Spleen (tissue), 11 donors: Measurements from ENCODE around the gene BRF1. TPM values are rescaled to one million over a fixed set of nuclear protein-coding genes. Genes with fewer than 3 reads are reported as not detected.

Source experiments
- DNase-seq: peaks from one replicate; pipeline ENCODE4 v3.0.0-alpha.2; 2020
- H3K27ac ChIP-seq, 8 donors: fragments of 200-600 bp; sonication (generic) in 7 of 8; 1 replicate in 4 of 8; 2 replicates in 4 of 8; pipeline versions ENCODE4 v1.5.0 to v1.8.0; 2016 to 2021; ENCODE audit warnings: inconsistent platforms in 4 of 8, mild to moderate bottlenecking in 4 of 8, moderate library complexity in 1 of 8
- H3K27me3 ChIP-seq, 7 donors: fragments of 200-600 bp; sonication (generic) in 6 of 7; replicated peaks in 1 of 7; 1 replicate in 4 of 7; 2 replicates in 3 of 7; pipeline versions ENCODE4 v1.5.0 to v1.8.0; 2016 to 2021; ENCODE audit warnings: inconsistent platforms in 3 of 7, mild to moderate bottlenecking in 1 of 7
- H3K36me3 ChIP-seq, 6 donors: fragments of 200-600 bp; sonication (generic) in 5 of 6; 1 replicate in 4 of 6; 2 replicates in 2 of 6; pipeline versions ENCODE4 v1.5.0 to v1.8.0; 2016 to 2021; ENCODE audit warnings: inconsistent platforms in 2 of 6
- H3K4me1 ChIP-seq, 6 donors: fragments of 200-600 bp; sonication (generic) in 5 of 6; 1 replicate in 3 of 6; 2 replicates in 3 of 6; pipeline versions ENCODE4 v1.5.0 to v1.8.0; 2016 to 2021; ENCODE audit warnings: inconsistent platforms in 3 of 6
- H3K4me3 ChIP-seq, 8 donors: fragments of 200-600 bp; sonication (generic) in 7 of 8; 1 replicate in 4 of 8; 2 replicates in 4 of 8; pipeline versions ENCODE4 v1.5.0 to v1.8.0; 2016 to 2021; ENCODE audit warnings: inconsistent platforms in 4 of 8, mild to moderate bottlenecking in 4 of 8, moderate library complexity in 2 of 8
- H3K9me3 ChIP-seq, 8 donors: fragments of 200-600 bp; sonication (generic) in 7 of 8; 1 replicate in 4 of 8; 2 replicates in 4 of 8; pipeline versions ENCODE4 v1.5.0 to v1.8.0; 2016 to 2021; ENCODE audit warnings: inconsistent platforms in 4 of 8
- POLR2A ChIP-seq, 3 donors: fragments of 450-650 bp; IDR thresholded peaks; one replicate each; pipeline ENCODE4 v1.5.1; 2017; ENCODE audit warnings: antibody characterized with exemption in 3 of 3, mild to moderate bottlenecking in 1 of 3
- POLR2AphosphoS5 ChIP-seq, 3 donors: sonication (generic); formaldehyde crosslinking; IDR thresholded peaks; one replicate each; pipeline ENCODE4 v1.5.1; 2017; ENCODE audit warnings: antibody characterized with exemption in 3 of 3
- WGBS, 5 donors: extraction: QIAGEN DNeasy Blood & Tissue Kit in 3 of 5; methylation state at CpG; one replicate each; pipeline versions ENCODE4 v1.1.5 to v1.1.7; 2013 to 2018; 5-methylcytosine and 5-hydroxymethylcytosine counted together
- intact Hi-C: fragments of 100-400 bp; cut with DNase I; formaldehyde crosslinking; loops from one replicate; pipeline ENCODE4 v1.15.0; 2023; ENCODE audit warnings: low total_unique reads
- polyA plus RNA-seq, 3 donors: library from polyadenylated mRNA; stranded (reverse); fragments of 200-250 nt; gene quantifications; one replicate each; pipeline ENCODE4 v1.2.1, GENCODE V29; 2013
- total RNA-seq, 7 donors: library from RNA; depleted of rRNA in 3 of 7; stranded (reverse); fragments of >200 nt in 3 of 7; fragmentation: NEBNext Ultra II Directional in 4 of 7; extraction: Animal tissue kit (Norgen Biotek cat#: 25700) in 4 of 7; gene quantifications; one replicate each; pipeline versions ENCODE4 v1.1.0 to v1.2.1, GENCODE V29; 2016 to 2021
- TF ChIP-seq, protein P1 (sequence below), 11 experiments: fragments of 200-600 bp in 7 of 11; fragments of 450-650 bp in 4 of 11; sonication (generic) in 4 of 11; IDR thresholded peaks in 8 of 11; conservative IDR thresholded peaks in 3 of 11; 1 replicate in 7 of 11; 2 replicates in 4 of 11; pipeline versions ENCODE4 v1.4.0 to v1.8.0; 2016 to 2021; ENCODE audit warnings: antibody characterized with exemption in 11 of 11, inconsistent platforms in 4 of 11, mild to moderate bottlenecking in 1 of 11
- donor health status: healthy with polysubstance abuse.
- donor health status: DM: no; HTN: no; CAD: no; lungs with moderate emphysema.
- donor health status: DM: no; HTN: no; CAD: no.
- donor health status: Bipolar disorder and iron deficiency.
- donor health status: healthy.
- donor health status: DM: no; HTN: no; CAD: no.
- donor health status: DM: yes; HTN: yes; CAD: no.

BRF1 gene
- total and polyA plus RNA-seq, 10 donors = 16.2 to 71.2 (median 49.8) TPM

DNA sequence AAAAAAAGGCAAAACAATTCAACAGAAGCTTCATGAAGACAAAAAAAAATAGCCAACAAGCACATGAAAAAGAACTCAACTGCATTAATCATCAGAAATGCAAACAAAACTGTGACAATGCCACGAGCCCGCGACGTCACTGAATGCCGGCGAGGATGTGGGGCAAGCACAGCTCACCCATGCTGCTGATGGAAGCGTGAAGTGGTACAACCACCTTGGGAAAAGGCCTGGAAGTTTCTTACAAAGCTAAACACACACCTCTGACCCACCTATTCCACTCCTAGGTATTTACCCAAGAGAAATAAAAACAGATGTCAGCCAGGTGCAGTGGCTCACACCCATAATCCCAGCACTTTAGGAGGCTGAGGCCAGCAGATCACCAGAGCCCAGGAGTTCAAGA lies 42.0 kb downstream of the BRF1 start:
- no peaks in the 10 kb centered on the region for H3K9me3 ChIP-seq
- DNase-seq = no peak
- H3K27me3 ChIP-seq = no peaks in the 10 kb centered on the region
- TF ChIP-seq POLR2AphosphoS5 (IDR thresholded peaks at IDR 0.05) (no peak), POLR2A (IDR thresholded peaks at IDR 0.05) (no peak)
- TF ChIP-seq, protein P1, sequence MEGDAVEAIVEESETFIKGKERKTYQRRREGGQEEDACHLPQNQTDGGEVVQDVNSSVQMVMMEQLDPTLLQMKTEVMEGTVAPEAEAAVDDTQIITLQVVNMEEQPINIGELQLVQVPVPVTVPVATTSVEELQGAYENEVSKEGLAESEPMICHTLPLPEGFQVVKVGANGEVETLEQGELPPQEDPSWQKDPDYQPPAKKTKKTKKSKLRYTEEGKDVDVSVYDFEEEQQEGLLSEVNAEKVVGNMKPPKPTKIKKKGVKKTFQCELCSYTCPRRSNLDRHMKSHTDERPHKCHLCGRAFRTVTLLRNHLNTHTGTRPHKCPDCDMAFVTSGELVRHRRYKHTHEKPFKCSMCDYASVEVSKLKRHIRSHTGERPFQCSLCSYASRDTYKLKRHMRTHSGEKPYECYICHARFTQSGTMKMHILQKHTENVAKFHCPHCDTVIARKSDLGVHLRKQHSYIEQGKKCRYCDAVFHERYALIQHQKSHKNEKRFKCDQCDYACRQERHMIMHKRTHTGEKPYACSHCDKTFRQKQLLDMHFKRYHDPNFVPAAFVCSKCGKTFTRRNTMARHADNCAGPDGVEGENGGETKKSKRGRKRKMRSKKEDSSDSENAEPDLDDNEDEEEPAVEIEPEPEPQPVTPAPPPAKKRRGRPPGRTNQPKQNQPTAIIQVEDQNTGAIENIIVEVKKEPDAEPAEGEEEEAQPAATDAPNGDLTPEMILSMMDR (IDR thresholded peaks at IDR 0.05 in 8 of 11, conservative IDR thresholded peaks at IDR 0.05 in 3 of 11) = no peak
- H3K4me1 ChIP-seq = peaks cover 0 to 7% (median 0%) of the 10 kb centered on the region in 6 donors
- intact Hi-C loops = no loop called here
- peaks cover 0 to 80% (median 6%) of the 10 kb centered on the region in 6 donors for H3K36me3 ChIP-seq
- 95 to 99% (median 95%) methylated on average over 7 of the region's 7 CpGs for WGBS, 5 donors
- H3K27ac ChIP-seq = no peak overlapping the region
- H3K4me3 ChIP-seq = no peak overlapping the region

DNA sequence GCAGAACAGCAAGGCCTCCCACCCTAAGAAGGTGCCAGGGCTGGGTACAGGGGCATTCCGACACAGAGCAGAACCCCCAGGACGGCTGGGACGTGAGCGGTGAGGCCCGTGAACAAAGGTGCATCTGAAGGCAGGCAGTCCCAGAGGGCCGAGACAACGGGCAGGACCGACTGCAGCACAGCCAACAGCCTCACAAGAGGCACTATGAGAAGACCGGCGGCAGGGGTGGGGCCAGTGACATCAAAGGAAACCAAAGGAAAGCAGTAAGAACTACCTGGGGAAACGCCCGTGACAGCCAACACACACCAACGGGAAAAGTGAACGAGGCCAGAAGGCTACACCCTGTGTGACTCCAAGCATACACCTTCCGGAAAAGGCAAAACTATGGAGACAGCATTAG lies 43.3 kb downstream of the BRF1 start:
- 77 to 92% (median 87%) methylated on average over 15 of the region's 15 CpGs for WGBS, 5 donors
- H3K9me3 ChIP-seq = no peaks in the 10 kb centered on the region
- H3K36me3 ChIP-seq = peaks cover 0 to 85% (median 8%) of the 10 kb centered on the region in 6 donors
- intact Hi-C loops = no loop called here
- no peak overlapping the region for H3K27ac ChIP-seq
- TF ChIP-seq POLR2AphosphoS5 (IDR thresholded peaks at IDR 0.05) (no peak), POLR2A (IDR thresholded peaks at IDR 0.05) (no peak)
- TF ChIP-seq, protein P1 (IDR thresholded peaks at IDR 0.05 in 8 of 11, conservative IDR thresholded peaks at IDR 0.05 in 3 of 11) = no peak
- no peak for DNase-seq
- H3K4me3 ChIP-seq = no peak overlapping the region
- no peaks in the 10 kb centered on the region for H3K27me3 ChIP-seq
- H3K4me1 ChIP-seq = peaks cover 0 to 7% (median 0%) of the 10 kb centered on the region in 6 donors

DNA sequence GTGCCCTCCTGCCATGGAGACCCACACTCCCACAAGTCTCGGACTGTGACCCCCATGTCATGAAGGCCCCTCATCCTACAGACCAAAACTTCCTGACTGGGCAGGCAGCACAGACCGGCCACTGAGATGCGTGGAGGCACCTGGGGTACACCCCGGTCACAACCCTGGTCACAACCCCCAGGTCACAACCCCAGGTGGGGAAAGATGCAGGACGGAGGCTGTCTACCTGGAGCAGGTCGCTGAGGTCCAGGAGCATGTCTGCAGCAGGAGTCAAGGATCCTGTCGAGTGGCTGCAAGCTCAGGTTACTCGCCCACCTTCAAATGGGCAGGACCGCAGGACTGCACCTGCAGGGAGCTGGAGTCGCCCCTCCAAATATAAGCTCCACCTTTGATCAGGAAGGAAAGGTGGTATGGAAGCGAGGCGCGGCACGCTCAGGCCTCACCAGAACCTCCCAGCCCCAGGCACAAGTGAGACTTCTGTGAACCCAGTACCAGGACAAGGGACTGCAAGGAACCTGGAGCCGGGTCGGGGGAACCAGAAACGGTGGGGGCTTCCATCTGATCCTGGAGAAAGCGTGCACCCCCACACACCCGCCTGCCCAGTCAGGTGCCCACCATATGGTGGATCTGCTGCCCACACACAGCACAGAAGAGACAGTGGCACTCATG lies 44.4 kb downstream of the BRF1 start:
- H3K36me3 ChIP-seq = peaks cover 0 to 85% (median 12%) of the 10 kb centered on the region in 6 donors
- WGBS, 5 donors = 94 to 97% (median 95%) methylated on average over 14 to 19 of the region's 19 CpGs
- no peaks in the 10 kb centered on the region for H3K9me3 ChIP-seq
- no peak overlapping the region for H3K27ac ChIP-seq
- TF ChIP-seq POLR2AphosphoS5 (IDR thresholded peaks at IDR 0.05) (no peak), POLR2A (IDR thresholded peaks at IDR 0.05) (no peak)
- TF ChIP-seq, protein P1 (IDR thresholded peaks at IDR 0.05 in 8 of 11, conservative IDR thresholded peaks at IDR 0.05 in 3 of 11) = no peak
- H3K27me3 ChIP-seq = no peaks in the 10 kb centered on the region
- H3K4me1 ChIP-seq = peaks cover 0 to 12% (median 0%) of the 10 kb centered on the region in 6 donors
- intact Hi-C loops = no loop called here
- no peak for DNase-seq
- no peak overlapping the region for H3K4me3 ChIP-seq

DNA sequence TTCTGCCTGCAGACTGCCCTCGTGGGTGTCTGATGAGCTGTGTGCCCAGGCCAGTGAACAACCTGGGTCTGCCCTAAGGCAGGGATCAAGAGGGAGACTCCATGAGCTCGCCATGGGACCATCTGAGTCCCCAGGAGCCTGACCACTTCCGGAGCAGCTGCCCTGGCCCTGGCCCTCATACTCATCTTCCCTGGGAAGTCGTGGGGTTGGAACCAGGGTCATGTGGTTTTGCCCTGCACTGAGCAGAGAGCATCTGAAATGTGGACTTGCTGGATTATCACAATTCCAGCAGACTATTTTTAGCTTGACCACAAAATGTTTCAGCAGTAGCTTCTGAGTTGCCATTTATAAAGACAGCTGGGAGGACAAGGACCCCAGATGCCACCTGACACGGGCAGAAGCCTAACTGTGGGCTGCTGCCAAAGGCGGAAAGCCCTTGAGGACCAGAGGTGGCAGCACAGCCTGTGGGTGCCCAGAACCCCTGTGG lies 45.7 kb downstream of the BRF1 start:
- TF ChIP-seq, protein P1 (IDR thresholded peaks at IDR 0.05 in 8 of 11, conservative IDR thresholded peaks at IDR 0.05 in 3 of 11) = no peak
- TF ChIP-seq POLR2A (IDR thresholded peaks at IDR 0.05) = no peak
- TF ChIP-seq POLR2AphosphoS5 (IDR thresholded peaks at IDR 0.05) = no peak
- Histone ChIP-seq H3K36me3 (peaks cover 0 to 85% (median 16%) of the 10 kb centered on the region in 6 donors), H3K9me3 (no peaks in the 10 kb centered on the region), H3K4me1 (peaks cover 0 to 25% (median 1%) of the 10 kb centered on the region in 6 donors), H3K27me3 (no peaks in the 10 kb centered on the region), H3K4me3 (no peak overlapping the region), H3K27ac (no peak overlapping the region)
- intact Hi-C loops = no loop called here
- no peak for DNase-seq
- 48 to 60% (median 51%) methylated on average over 6 of the region's 6 CpGs for WGBS, 5 donors
